HL-60 (cell line): ENCODE results near the gene RERE.
A peak's percentile ranks its signal among the peaks of the same experiment; 100 is the strongest.

Experiments
- GABPA ChIP-seq: IDR thresholded peaks from 2 replicates; pipeline ENCODE4 v1.6.1; 2012; ENCODE audit warnings: low read depth
- POLR2AphosphoS5 ChIP-seq: IDR thresholded peaks from 2 replicates; pipeline ENCODE4 v1.6.1; 2012; ENCODE audit warnings: low read depth
- REST ChIP-seq: IDR thresholded peaks from 2 replicates; pipeline ENCODE4 v1.6.1; 2012; ENCODE audit warnings: low read depth; ENCODE audit not compliant: insufficient replicate concordance
- SPI1 ChIP-seq: IDR thresholded peaks from 2 replicates; pipeline ENCODE4 v1.6.1; 2012; ENCODE audit warnings: low read depth, mild to moderate bottlenecking, borderline replicate concordance
- TF ChIP-seq, protein P1 (sequence below): IDR thresholded peaks from one replicate; pipeline ENCODE4 v1.5.1; 2011; ENCODE audit warnings: low read length, control low read depth, inconsistent platforms; ENCODE audit not compliant: insufficient read depth

DNA sequence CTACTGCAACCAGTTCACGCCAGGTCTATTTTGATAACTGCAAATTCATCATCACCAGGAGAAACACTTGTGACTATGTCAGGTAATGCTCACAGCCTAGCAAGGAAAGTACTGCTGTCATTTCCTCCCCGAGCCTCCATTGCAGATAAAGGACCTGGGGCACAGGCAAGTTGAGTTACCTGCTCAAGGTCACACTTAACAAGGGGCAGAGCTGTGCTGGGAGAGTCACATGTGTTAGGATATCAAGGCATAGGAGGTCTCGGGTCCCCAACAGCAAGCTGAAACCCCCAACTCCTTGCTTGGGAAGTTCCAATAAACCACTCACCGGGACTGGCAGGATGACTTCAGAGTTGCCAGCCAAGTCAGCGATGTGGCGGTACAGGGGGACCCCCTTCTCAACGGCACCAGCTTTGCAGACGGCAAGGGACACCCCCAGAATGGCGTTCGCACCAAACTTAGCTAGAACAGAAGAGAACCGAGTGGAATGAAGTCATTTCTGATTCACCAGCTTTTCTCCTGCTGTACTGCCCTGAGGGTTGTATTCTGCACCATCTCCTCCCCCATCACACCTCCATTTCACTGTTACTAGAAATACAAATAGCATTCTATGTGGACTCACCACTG is 49.5 kb upstream of the RERE start:
- TF ChIP-seq, protein P1, sequence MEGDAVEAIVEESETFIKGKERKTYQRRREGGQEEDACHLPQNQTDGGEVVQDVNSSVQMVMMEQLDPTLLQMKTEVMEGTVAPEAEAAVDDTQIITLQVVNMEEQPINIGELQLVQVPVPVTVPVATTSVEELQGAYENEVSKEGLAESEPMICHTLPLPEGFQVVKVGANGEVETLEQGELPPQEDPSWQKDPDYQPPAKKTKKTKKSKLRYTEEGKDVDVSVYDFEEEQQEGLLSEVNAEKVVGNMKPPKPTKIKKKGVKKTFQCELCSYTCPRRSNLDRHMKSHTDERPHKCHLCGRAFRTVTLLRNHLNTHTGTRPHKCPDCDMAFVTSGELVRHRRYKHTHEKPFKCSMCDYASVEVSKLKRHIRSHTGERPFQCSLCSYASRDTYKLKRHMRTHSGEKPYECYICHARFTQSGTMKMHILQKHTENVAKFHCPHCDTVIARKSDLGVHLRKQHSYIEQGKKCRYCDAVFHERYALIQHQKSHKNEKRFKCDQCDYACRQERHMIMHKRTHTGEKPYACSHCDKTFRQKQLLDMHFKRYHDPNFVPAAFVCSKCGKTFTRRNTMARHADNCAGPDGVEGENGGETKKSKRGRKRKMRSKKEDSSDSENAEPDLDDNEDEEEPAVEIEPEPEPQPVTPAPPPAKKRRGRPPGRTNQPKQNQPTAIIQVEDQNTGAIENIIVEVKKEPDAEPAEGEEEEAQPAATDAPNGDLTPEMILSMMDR = no peak
- TF ChIP-seq SPI1 (no peak), REST (no peak), POLR2AphosphoS5 (peak; percentile 30; the same call in 1 of the 2 replicates), GABPA (no peak)
